Right atrium auricular region (tissue), 2 donors: ENCODE results near the gene CREG1. TPM values are rescaled to one million over a fixed set of nuclear protein-coding genes. Genes with fewer than 3 reads are reported as not detected.

Experiments used
- DNase-seq: peaks from one replicate; pipeline ENCODE4 v3.0.0-alpha.2; 2019; ENCODE audit warnings: low spot score
- H3K27ac ChIP-seq, 2 donors: fragments of 200-600 bp; sonication (generic); 1 replicate in 1 of 2; 2 replicates in 1 of 2; pipeline ENCODE4 v1.5.1; 2016 to 2019
- H3K27me3 ChIP-seq, 2 donors: fragments of 200-600 bp; sonication (generic); one replicate each; pipeline versions ENCODE4 v1.5.1 to v1.6.0; 2017 to 2019
- H3K36me3 ChIP-seq: fragments of 200-600 bp; sonication (generic); one replicate; pipeline ENCODE4 v1.5.1; 2016
- H3K4me1 ChIP-seq, 2 donors: fragments of 200-600 bp; sonication (generic); one replicate each; pipeline versions ENCODE4 v1.5.1 to v1.6.0; 2017 to 2019
- H3K4me3 ChIP-seq, 2 donors: fragments of 200-600 bp; sonication (generic); 1 replicate in 1 of 2; 2 replicates in 1 of 2; pipeline ENCODE4 v1.5.1; 2017 to 2019; ENCODE audit warnings: mild to moderate bottlenecking in 1 of 2, moderate library complexity in 1 of 2
- H3K9me3 ChIP-seq, 2 donors: fragments of 200-600 bp; sonication (generic); one replicate each; pipeline ENCODE4 v1.5.1; 2019
- total RNA-seq, 2 donors: library from RNA; depleted of rRNA; stranded (reverse); fragments of >200 nt; gene quantifications; one replicate each; pipeline ENCODE4 v1.1.0, GENCODE V29; 2016
- TF ChIP-seq, protein P1 (sequence below), 2 donors: fragments of 200-600 bp; sonication (generic); IDR thresholded peaks; one replicate each; pipeline ENCODE4 v1.5.1; 2019; ENCODE audit warnings: antibody characterized with exemption in 2 of 2

The CREG1 gene
- total RNA-seq, 2 donors from 2014 or later: 127 to 163 TPM

- TF ChIP-seq, protein P1, sequence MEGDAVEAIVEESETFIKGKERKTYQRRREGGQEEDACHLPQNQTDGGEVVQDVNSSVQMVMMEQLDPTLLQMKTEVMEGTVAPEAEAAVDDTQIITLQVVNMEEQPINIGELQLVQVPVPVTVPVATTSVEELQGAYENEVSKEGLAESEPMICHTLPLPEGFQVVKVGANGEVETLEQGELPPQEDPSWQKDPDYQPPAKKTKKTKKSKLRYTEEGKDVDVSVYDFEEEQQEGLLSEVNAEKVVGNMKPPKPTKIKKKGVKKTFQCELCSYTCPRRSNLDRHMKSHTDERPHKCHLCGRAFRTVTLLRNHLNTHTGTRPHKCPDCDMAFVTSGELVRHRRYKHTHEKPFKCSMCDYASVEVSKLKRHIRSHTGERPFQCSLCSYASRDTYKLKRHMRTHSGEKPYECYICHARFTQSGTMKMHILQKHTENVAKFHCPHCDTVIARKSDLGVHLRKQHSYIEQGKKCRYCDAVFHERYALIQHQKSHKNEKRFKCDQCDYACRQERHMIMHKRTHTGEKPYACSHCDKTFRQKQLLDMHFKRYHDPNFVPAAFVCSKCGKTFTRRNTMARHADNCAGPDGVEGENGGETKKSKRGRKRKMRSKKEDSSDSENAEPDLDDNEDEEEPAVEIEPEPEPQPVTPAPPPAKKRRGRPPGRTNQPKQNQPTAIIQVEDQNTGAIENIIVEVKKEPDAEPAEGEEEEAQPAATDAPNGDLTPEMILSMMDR (IDR thresholded peaks at IDR 0.05): no peak
- H3K4me1 ChIP-seq: peaks cover 0 to 6% of the 10 kb centered on the region in 2 donors
- H3K9me3 ChIP-seq: no peaks in the 10 kb centered on the region
- no peaks in the 10 kb centered on the region for H3K27me3 ChIP-seq
- DNase-seq: no peak
- H3K4me3 ChIP-seq: no peak overlapping the region
- H3K36me3 ChIP-seq: no peaks in the 10 kb centered on the region
- no peak overlapping the region for H3K27ac ChIP-seq
Measured at GRCh38 chr1:167532964-167533824, 20.4 kb downstream of the CREG1 start.

GRCh38 chr1:167532375-167532774 lies 21.2 kb downstream of the CREG1 start:
- Histone ChIP-seq H3K27me3 (no peaks in the 10 kb centered on the region), H3K4me3 (no peak overlapping the region), H3K4me1 (peaks cover 0 to 6% of the 10 kb centered on the region in 2 donors), H3K36me3 (no peaks in the 10 kb centered on the region), H3K9me3 (no peaks in the 10 kb centered on the region), H3K27ac (no peak overlapping the region)
- no peak for DNase-seq
- TF ChIP-seq, protein P1 (IDR thresholded peaks at IDR 0.05): no peak

GRCh38 chr1:167529829-167530474 lies 23.6 kb downstream of the CREG1 start:
- DNase-seq: no peak
- Histone ChIP-seq H3K27me3 (no peaks in the 10 kb centered on the region), H3K4me1 (peaks cover 0 to 6% of the 10 kb centered on the region in 2 donors), H3K36me3 (no peaks in the 10 kb centered on the region), H3K9me3 (no peaks in the 10 kb centered on the region), H3K27ac (no peak overlapping the region), H3K4me3 (no peak overlapping the region)
- TF ChIP-seq, protein P1 (IDR thresholded peaks at IDR 0.05): no peak

DNA sequence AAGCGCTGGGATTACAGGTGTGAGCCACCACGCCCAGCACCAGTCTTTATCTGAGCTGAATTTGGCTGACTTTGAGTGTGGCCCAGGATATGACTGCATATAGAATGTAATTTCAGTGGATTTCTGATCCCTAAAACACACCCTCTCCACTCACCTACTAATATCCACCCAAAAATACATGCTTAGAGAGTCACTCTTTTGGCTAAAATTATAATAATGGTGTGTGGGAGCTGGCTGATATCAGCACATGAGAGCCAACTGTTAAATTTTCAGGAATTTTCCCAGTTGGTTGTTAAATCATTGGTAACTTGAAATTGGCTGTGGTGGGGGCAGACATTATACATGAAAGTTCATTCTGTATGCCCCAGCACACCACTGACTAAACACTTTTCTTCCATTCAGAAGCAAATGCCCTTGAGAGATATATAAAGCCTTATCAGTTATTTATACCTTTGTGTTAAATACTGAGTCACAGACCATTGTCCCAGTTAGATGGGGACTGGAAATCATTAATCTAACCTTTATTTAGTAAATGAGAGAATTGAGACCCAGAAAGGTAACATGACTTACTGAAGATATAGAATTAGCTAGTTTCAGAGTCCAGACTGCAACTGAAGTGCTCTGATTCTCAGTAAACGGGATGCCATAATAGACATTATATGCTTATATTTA lies 25.4 kb downstream of the CREG1 start:
- Histone ChIP-seq H3K4me3 (no peak overlapping the region), H3K27ac (no peak overlapping the region), H3K36me3 (no peaks in the 10 kb centered on the region), H3K27me3 (no peaks in the 10 kb centered on the region), H3K9me3 (peaks cover 0 to 9% of the 10 kb centered on the region in 2 donors), H3K4me1 (peaks cover 0 to under 1% of the 10 kb centered on the region in 2 donors)
- TF ChIP-seq, protein P1 (IDR thresholded peaks at IDR 0.05): no peak
- DNase-seq: no peak

DNA sequence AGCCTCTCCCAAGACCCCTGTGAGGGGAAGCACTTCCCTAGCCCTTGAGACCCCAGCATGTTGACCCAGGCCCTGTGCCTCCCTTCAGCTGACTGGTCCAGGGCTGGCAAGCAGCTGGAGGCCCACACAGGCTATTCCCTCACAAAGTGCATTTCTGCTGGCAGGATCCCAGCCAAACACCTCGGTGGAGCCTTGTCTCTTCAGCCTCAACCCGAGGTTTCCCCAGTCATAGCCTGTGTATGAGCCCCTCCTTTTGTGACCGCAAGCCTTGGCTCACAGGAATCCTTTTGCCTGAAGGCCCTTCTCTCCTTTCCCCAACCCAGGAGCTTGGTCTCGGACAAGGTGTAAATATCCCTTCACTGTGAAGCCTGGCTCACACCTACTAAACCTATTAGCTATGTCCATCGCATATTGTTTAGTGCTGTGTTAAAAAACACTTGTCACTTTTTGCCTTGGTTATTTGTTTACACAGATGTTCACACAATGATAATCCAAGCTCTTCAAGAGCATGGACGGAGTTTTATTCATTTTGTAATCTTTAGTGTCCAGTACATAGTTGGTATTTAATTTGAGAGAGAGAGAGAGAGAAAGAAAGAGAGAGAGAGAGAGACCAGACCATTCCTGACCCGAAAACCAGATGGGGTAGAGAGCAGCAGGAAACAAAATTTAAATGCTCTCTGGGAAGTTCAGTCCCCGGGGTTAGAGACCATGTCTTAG lies 26.7 kb downstream of the CREG1 start:
- TF ChIP-seq, protein P1 (IDR thresholded peaks at IDR 0.05): no peak
- Histone ChIP-seq H3K9me3 (peaks cover 0 to 9% of the 10 kb centered on the region in 2 donors), H3K4me1 (no peaks in the 10 kb centered on the region), H3K36me3 (no peaks in the 10 kb centered on the region), H3K4me3 (no peak overlapping the region), H3K27me3 (no peaks in the 10 kb centered on the region), H3K27ac (no peak overlapping the region)
- no peak for DNase-seq
